Measurements from ENCODE around the gene CEP57L1.
"Not testable (repeated sequence)": the region's sequence is repeated elsewhere in the genome, so short reads cannot be mapped to it uniquely, and the experiment has no call there.

Gene CEP57L1

DNA sequence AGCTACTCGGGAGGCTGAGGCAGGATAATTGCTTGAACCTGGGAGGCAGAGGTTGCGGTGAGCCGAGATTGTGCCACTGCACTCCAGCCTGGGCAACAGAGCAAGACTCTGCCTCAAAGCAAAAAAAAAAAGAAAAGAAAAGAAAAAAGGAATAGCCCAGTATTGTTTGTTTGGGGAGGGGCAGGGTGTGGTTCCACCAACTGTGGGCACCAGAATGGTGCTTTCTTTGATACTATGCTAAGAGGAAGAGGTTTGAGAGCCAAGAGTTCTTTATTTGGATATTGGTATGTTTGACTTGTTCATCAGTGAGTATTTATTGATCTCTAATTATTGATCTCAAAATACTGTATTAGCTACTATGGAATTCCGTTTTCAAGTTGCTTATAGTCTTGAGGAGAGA is 72.3 kb downstream of the CEP57L1 start:
- DNase-seq (ENCODE audit: extremely low read depth in 1 of 2, low read depth in 1 of 2) = no peak

GRCh38 chr6:109170333-109170732 is 75.0 kb downstream of the CEP57L1 start:
- DNase-seq (ENCODE audit: extremely low read depth in 1 of 2, low read depth in 1 of 2) = no peak

DNA sequence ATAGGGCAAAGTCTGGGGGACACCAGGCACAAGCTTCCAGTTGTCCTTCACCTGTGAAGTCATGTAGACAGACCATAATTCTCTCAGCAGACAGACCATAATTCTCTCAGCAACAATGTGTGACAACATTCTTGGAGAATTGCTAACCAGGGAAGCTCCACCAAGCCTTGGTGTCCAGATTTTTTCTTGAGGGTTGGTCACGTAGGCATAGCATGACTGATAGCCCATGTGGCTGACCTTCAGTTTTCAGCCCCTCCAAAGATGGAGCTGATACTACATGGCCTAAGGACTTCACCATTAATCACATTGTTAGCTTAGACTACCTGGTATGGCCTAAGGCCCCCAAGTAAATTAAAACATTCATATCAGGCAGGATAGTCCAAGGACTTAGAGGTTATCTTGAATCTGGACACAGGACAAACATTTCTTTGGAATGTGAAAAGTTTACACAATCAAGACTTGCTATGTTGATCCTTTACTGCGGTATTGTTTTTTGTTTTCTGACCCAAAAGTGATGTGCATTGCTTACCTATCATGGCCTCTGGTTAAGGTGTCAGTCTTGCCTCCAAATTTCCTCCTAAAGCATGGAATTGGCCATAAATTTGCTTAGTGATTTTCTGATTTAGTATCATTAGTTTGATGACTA is 76.9 kb downstream of the CEP57L1 start:
- DNase-seq (ENCODE audit: extremely low read depth in 1 of 2, low read depth in 1 of 2) = no peak

- no peak for DNase-seq (ENCODE audit: extremely low read depth in 1 of 2, low read depth in 1 of 2)
Observed at GRCh38 chr6:109174916-109175315, 79.6 kb downstream of the CEP57L1 start.

GRCh38 chr6:109178921-109179320 is 83.6 kb downstream of the CEP57L1 start:
- DNase-seq (ENCODE audit: extremely low read depth in 1 of 2, low read depth in 1 of 2) = no peak

- no peak for DNase-seq (ENCODE audit: extremely low read depth in 1 of 2, low read depth in 1 of 2)
Observed at GRCh38 chr6:109179507-109179906, 84.2 kb downstream of the CEP57L1 start.

- DNase-seq (ENCODE audit: extremely low read depth in 1 of 2, low read depth in 1 of 2) = no peak
Observed at GRCh38 chr6:109182578-109182977, 87.3 kb downstream of the CEP57L1 start.

- no peak for DNase-seq (ENCODE audit: extremely low read depth in 1 of 2, low read depth in 1 of 2)
Observed at GRCh38 chr6:109183109-109183650, 87.9 kb downstream of the CEP57L1 start.

DNA sequence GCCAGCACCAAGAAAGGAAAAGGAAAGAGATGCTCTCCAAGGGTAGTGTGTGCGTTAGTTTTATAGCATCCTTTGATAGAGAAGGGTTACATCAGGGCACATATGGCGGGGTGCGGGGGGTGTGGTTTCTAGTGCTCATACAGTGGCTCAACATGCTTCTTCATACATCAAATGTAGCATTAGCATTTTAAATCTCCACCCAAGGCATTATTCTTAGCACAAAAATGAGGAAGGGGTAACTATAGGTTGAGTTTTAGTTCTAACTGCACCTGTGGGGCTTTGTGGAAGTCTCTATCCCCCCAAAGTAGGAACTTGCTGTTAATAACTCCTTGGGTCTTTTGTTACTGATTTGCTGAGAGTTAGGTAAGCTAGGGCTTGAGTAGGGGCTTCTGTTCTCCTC is 89.3 kb downstream of the CEP57L1 start:
- no peak for DNase-seq (ENCODE audit: extremely low read depth in 1 of 2, low read depth in 1 of 2)

DNA sequence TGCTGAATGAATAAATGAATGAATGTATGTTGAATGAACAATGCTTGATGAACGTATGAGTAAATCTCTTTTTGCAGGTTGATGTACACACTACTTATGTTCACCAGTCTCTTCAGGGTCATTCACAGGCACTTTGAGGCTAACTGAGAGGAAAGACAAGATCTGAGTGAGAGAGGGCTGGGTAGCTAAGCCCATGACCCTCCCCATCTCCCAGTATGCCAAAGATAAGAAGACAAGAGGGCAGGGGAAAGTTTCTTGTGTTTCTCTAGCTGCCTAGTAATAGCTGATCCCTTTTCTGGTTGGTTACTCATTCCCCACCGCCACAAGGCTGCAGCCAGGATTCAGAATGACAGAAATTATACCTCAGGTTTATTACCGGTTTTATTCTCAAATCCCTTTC is 90.7 kb downstream of the CEP57L1 start:
- no peak for DNase-seq (ENCODE audit: extremely low read depth in 1 of 2, low read depth in 1 of 2)

GRCh38 chr6:109187399-109188114 is 92.2 kb downstream of the CEP57L1 start:
- peak; percentile 23 to 50 for DNase-seq (ENCODE audit: extremely low read depth in 1 of 2, low read depth in 1 of 2)

DNA sequence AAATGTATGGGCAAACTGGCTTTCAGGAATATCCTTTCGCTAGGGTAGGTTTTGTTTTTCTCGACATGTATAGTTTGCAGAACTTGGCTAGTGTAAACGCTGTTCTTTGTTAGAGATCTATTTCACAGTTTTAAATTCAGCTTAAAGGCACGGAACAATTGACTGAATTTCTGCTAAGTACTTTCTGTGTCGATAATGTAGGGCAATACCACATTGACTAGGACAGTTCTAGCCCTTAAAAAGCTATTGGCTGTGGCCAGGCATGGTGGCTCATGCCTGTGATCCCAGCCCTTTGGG is 92.8 kb downstream of the CEP57L1 start:
- DNase-seq (ENCODE audit: extremely low read depth in 1 of 2, low read depth in 1 of 2) = no peak

DNA sequence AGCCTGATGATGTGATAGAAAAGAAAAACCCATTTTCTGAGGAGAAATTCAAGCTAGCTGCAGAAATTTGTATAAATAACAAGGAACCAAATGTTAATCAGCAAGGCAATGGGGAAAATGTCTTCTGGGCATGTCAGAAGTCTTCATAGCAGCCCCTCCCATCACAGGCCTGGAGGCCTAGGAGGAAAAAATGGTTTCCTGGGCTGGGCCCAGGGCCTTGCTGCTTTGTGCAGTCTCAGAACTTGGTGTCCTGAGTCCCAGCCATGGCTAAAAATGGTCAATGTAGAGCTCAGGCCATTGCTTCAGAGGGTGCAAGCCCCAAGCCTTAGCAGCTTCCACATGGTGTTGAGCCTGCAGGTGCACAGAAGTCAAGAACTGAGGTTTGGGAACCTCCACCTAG is 96.1 kb downstream of the CEP57L1 start:
- not testable (repeated sequence) for DNase-seq (ENCODE audit: extremely low read depth in 1 of 2, low read depth in 1 of 2)

DNA sequence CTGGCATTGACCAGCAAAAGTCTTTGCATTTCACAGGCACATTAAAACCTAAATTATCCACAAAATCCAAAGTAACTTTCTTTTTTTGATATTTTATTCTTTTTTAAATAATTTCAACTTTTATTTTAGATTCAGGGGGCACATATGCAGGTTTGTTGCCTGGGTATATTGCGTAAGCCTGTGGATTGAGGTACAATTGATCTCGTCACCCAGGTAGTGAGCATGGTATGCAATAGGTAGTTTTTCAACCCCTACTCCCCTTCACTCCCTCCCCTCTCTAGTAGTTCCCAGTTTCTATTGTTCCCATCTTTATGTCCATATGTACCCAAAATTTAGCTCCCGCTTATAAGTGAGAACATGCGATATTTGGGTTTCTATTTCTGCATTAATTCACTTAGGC is 97.6 kb downstream of the CEP57L1 start:
- DNase-seq (ENCODE audit: extremely low read depth in 1 of 2, low read depth in 1 of 2) = no peak

GRCh38 chr6:109194880-109195279 is 99.6 kb downstream of the CEP57L1 start:
- DNase-seq (ENCODE audit: extremely low read depth in 1 of 2, low read depth in 1 of 2) = no peak

DNA sequence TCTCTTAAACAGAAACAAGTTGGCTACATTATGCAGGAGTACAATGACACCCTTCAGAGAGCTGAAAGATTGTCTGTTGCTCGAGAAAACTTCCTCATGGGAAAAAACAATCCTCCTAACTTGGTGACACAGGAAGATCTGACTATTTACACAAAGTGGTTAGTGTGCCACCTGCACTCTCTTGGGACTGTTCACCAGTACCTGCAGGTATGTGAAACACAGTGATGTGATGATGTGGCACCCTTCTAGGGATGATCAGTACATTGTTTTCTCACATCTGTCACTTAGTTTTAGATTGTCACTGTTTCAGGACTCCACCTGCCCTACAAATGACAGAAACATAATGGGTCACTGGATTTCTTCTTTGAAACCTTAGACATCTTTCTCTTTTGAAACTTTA is 101.8 kb downstream of the CEP57L1 start:
- DNase-seq (ENCODE audit: extremely low read depth in 1 of 2, low read depth in 1 of 2) = no peak

DNA sequence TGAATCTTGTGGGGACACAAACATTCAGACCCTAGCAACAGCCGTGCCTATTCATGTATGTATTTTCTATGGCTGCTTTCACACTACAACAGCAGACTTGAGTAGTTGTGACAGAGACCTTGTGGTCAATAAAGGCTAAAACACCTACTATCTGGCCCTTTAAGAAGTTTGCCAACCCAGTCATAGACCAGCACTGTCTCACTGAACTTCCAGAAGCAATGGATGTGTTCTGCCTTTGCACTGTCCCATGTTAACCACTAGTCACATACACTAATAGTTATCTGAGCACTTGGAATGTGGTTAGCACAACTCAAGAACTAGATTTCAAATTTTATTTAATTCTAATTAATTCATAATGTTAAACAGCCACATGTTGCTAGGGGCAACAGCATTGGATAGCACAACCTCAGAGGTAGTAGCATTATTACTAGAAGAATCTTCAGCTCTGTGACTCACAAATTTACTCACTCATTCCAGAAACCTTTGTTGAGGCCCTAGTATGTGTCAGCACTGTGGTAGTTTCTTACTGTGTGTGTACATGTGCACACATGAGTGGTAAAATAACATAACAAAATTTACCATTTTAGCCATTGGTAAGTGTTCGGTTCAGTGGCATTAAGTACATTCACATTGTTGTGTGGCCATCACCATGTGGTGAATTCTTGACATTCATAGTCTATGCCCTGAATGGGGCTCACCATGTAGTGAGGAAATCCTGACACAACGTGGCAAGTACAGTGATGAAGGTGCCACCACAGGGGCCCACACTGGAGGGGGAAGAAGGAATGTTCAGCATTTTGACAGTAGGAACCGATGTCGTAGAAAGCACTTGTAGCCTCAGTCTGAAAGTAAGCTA is 107.3 kb downstream of the CEP57L1 start:
- DNase-seq (ENCODE audit: extremely low read depth in 1 of 2, low read depth in 1 of 2) = no peak

GRCh38 chr6:109204511-109204910 is 109.2 kb downstream of the CEP57L1 start:
- no peak for DNase-seq (ENCODE audit: extremely low read depth in 1 of 2, low read depth in 1 of 2)

DNA sequence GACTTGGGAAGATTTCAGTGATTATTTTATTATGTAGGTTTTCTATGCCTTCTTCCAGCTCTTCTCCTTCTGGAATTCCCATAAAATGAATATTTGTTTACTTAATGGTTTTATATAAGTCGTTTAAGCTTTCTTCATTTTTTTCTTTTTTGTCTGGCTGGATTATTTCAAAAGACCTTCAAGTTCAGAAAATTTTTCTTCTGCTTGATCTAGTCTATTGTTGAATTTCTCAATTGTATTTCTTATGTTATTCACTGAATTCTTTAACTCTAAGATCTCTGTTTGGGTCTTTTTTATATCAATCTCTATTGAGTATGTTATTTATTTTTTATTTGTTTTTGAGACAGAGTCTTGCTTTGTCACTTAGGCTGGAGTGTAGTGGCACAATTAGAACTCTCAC is 117.4 kb downstream of the CEP57L1 start:
- no peak for DNase-seq (ENCODE audit: extremely low read depth in 1 of 2, low read depth in 1 of 2)
